GM06990 (cell line): Measurements from ENCODE around the gene RABEP2.
"Not testable (repeated sequence)": the region's sequence is repeated elsewhere in the genome, so short reads cannot be mapped to it uniquely, and the experiment has no call there.

ENCODE experiments used
- DNase-seq: peaks from one replicate; pipeline ENCODE4 v3.0.0-alpha.2; 2011; ENCODE audit not compliant: insufficient read length; ENCODE audit errors: extremely low read depth
- H3K27me3 ChIP-seq: replicated peaks from 2 replicates; pipeline ENCODE4 v1.6.0; 2011; ENCODE audit warnings: low read length; ENCODE audit not compliant: control insufficient read depth, insufficient read depth
- H3K36me3 ChIP-seq: 2 replicates; pipeline ENCODE4 v1.5.1; 2011; ENCODE audit warnings: low read length; ENCODE audit not compliant: control insufficient read depth, insufficient read depth
- H3K4me3 ChIP-seq: replicated peaks from 2 replicates; pipeline ENCODE4 v1.5.1; 2011; ENCODE audit warnings: low read depth, mild to moderate bottlenecking, control low read depth, low read length
- CTCF ChIP-seq: IDR thresholded peaks from 2 replicates; pipeline ENCODE4 v1.5.1; 2011; ENCODE audit warnings: low read length, control low read depth, mild to moderate bottlenecking, inconsistent platforms; ENCODE audit not compliant: insufficient read depth, poor library complexity, severe bottlenecking

The RABEP2 gene

DNA sequence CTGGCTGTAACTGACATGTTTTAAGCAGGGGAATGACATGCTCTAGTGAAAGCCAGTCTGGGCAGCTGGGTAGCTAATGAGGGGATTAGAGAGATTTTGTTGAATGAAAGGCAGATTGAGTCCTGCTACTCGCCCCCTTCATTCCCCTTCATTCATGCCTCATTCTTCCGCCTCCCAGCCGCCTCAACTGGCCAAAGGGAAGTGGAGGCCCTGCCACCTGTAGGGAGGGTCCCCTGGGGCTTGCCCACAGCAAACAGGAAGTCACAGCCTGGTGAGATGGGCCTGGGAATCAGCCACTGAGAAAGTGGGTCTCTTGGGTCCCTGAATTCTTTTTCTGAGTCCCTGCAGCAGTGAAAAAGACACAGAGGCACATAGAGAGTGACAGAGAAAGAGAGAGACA lies 5.6 kb upstream of the RABEP2 start:
- no peaks in the 10 kb centered on the region for H3K27me3 ChIP-seq
- no peak for TF ChIP-seq CTCF
- H3K4me3 ChIP-seq = no peak overlapping the region; the same call in 1 of the 2 replicates
- peaks cover 11% of the 10 kb centered on the region for H3K36me3 ChIP-seq
- DNase-seq = peak; percentile 49

DNA sequence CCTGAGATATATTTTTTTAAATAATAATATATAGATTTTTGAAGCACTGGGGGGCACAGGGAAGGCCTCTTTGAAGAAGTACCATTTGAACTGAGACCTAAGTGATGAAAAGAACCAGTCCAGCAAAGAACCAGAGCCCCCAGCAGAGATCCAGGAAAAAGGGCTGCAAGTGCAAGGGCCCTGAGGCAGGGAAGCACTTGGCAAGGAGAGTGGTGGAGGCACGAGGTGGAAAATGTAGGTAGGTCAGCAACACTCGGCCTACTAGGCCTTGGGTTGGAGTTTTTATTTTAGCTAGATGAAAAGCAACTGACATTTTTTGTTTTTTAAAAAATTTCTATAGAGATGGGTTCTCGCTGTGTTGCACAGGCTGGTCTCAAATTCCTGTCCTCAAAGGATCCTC lies 5.2 kb upstream of the RABEP2 start:
- no peak overlapping the region for H3K4me3 ChIP-seq
- TF ChIP-seq CTCF = no peak
- no peak for DNase-seq
- H3K36me3 ChIP-seq = peaks cover 9% of the 10 kb centered on the region
- H3K27me3 ChIP-seq = no peaks in the 10 kb centered on the region

DNA sequence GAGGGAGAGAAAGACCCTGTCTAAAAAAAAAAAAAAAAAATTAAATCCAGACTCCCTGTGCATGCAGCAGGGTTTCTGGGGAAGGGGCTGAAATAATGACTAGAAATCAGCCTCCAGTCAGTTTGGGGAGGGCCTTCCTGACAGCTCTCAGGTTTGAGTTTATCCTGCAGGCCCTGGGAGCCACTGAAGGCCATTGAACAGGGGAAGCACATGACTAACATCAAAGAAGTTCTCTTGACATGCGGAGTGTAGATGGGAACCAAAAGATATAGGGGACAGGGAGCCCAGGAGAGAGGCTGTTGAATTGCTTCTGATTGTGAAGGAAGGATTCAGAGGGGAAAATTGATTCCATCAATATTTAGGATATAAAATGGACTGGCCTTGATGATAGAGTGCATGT lies 2.8 kb upstream of the RABEP2 start:
- no peak for TF ChIP-seq CTCF
- H3K27me3 ChIP-seq = no peaks in the 10 kb centered on the region
- no peak for DNase-seq
- H3K4me3 ChIP-seq = no peak overlapping the region
- H3K36me3 ChIP-seq = no peaks in the 10 kb centered on the region

DNA sequence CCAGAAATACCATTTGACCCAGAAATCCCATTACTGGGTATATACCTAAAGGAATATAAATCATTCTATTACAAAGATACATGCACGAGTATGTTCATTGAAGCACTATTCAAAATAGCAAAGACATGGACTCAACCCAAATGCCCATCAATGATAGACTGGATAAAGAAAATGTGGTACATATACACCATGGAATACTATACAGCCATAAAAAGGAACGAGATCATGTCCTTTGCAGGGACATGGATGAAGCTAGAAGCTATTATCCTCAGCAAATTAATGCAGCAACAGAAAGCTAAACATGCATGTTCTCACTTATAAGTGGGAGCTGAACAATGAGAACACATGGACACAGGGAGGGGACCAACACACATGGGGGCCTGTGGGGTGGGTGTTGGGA lies 1.2 kb upstream of the RABEP2 start:
- peak overlapping the region; percentile 72 for H3K4me3 ChIP-seq
- DNase-seq, H3K36me3 ChIP-seq, H3K27me3 ChIP-seq: not testable (repeated sequence)

- no peaks in the 10 kb centered on the region for H3K27me3 ChIP-seq
- no peak for TF ChIP-seq CTCF
- DNase-seq = peak; percentile 89
- H3K4me3 ChIP-seq = peak overlapping the region; percentile 72
- H3K36me3 ChIP-seq = peaks cover 2% of the 10 kb centered on the region; the same call in 1 of the 2 replicates
Measured at GRCh38 chr16:28925386-28926228, 569 bp upstream of the RABEP2 start.

DNA sequence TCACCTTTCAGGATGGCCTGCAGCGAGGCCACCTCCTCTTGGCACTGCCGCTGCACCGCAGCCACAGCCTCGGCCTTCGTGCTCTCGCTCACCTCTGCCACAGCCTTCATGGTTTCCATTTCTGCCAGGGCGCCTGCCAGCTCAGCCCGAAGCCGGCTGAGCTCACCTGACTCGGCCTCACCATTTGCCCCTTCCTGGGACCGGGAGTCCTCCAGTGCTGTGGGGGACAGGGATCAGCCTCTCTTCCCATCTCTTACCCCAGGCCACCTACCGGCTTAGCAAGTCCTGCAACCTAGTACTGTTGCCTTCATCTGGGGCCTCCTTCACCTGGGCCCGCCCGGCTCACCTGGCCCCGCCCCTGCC lies 658 bp downstream of the RABEP2 start:
- no peaks in the 10 kb centered on the region for H3K27me3 ChIP-seq
- peak overlapping the region; percentile 72 for H3K4me3 ChIP-seq
- peak; percentile 10 for TF ChIP-seq CTCF
- peak; percentile 82 for DNase-seq
- H3K36me3 ChIP-seq = peaks cover 8% of the 10 kb centered on the region
